Measurements from ENCODE around the gene PRSS22.

Gene PRSS22

DNA sequence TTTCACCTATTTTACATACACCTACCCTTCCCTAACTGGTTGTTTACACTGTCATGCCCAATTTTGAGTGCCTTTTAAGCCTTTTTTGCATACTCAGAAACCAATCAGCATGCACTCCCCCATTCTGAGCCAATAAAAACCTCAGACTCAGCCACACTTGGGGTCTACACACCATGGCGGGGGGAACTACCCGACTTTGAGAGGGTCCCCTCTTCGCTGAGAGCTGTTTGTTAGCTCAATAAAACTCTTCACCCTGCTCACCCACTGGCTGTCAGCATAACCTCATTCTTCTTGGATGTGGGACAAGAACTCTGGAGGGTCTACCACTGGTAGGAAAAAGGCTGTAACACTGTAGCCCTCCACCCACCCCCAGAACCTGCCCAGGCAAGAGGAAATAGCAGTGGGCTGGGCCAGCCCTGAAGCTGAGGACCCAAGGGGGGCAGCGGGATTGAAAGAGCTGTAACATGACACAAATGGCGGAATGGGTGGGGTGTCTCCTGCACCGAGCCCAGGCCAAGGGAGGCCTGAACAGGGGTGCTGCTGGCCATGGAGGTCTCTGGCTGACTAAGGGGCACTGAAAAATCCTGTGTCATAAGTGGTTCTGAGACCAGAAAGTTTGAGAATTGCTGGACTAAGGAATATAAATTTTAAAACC is 22.0 kb upstream of the PRSS22 start:
- no peak for DNase-seq

DNA sequence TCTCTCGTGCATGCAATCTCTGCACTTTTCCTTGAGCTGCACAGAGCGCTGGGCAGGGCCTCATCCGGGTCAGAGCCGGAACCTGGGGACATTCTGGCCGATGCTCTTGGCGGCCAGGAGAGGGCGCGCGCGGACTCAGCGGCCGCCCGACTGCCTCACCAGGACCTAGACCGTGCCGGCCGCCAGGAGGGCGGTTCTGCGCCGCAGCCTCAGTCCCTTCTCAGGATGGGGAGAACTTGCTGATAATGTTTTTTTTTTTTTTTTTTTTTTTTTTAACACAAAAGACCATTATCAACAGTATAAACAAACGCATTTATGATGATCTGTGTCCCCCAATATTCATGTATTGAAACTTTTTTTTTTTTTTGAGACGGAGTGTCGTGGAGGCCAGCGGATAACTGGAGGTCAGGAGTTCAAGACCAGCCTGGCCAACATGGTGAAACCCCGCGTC is 17.0 kb upstream of the PRSS22 start:
- DNase-seq: peak; percentile 29

GRCh38 chr16:2874032-2874911 is 16.3 kb upstream of the PRSS22 start:
- no peak for DNase-seq

DNA sequence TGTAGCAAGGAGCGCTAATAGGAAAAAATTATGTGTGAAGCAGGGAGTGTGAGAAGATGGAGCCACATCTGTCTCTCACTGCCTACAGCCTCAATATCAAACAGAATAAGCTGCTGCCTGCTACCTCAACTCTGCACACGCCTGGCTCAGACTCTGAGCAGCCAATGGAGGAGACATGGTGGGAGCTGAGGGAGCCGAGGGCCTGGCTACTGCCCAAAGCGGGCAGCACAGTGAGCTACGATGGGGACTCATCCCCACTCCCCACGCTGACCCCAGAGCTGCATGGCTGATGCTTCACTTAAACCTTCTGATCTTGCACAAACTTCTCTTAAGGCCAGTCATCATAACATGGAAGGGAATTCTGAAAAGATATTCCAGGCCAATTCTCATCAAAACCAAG is 14.0 kb upstream of the PRSS22 start:
- no peak for DNase-seq

DNA sequence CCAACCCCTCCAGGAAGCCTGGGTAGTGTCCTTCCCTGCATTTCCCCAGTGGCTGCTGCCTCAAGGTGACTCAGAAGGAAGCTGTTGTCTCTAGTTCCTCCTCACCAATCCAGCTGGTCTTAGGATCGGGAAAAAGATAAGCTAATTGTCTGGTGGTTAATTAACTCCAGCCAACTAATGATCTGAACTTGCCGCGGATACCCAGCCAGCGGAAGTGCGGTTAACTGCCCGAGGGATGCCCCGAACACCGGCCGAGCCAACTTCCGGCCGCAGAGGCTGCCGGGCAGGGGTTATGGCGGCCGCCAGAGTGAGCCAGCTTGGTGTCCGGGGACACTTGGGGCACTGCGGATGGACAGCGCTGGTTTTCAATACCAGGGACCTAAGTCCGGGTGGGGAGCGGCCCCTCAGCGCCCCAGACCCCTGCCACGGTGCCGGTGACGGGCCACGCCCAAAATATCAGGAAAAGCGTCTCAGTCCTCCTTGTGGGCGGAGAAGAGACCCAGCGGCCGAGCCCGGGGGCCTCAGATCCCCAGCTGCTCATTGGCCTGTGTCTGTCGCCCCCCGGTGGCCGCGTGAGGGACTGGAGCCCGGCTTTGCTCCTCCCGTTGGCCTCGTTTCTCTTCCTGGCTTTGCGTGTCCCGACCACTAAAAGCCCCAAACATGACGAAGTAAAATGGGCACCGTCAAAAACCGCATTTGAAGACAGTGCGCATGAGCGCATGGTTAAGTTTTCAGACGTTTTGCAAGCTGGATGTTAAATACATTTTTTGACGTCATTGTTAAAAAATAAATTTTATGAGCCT is 10.2 kb upstream of the PRSS22 start:
- DNase-seq: peak; percentile 92

- DNase-seq: no peak
Measured at GRCh38 chr16:2867661-2867986, 9.7 kb upstream of the PRSS22 start.

- DNase-seq: no peak
Measured at GRCh38 chr16:2866431-2866830, 8.5 kb upstream of the PRSS22 start.

- DNase-seq: no peak
Measured at GRCh38 chr16:2865651-2866050, 7.7 kb upstream of the PRSS22 start.

DNA sequence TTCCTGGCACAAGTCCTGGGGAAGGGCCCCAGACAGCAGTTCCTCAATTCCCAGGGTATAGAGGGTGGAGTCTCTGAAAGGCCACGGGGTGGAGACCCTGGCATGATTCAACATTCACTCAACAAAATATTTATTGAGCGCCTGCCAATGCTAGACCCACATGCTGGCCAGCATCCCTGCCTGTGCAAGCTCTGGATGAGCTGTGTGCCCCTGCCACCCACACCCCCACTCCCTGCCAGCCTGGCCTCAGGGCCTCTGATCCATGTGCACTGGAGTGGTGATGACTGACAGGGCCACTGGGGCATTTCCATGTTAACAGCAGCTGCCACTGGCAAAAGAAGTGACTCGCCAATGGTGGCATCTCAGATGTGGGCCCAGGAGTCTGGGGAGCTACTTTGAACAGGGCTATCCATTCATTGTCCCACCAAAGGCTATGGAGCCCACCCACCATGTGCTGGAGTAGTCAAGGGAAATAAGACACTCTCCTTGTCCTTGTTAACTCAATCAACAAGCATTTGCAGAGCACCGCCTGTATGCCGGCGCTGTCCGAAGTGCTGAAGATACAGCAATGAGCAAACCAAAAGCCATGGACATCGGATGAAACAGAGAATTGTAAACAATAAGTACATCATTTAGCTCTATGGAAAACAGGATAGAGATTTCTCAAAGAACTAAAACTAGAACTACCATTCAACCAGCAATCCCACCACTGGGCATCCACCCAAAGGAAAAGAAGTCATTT is 3.0 kb upstream of the PRSS22 start:
- no peak for DNase-seq

GRCh38 chr16:2859686-2860265 is 1.8 kb upstream of the PRSS22 start:
- DNase-seq: no peak

DNA sequence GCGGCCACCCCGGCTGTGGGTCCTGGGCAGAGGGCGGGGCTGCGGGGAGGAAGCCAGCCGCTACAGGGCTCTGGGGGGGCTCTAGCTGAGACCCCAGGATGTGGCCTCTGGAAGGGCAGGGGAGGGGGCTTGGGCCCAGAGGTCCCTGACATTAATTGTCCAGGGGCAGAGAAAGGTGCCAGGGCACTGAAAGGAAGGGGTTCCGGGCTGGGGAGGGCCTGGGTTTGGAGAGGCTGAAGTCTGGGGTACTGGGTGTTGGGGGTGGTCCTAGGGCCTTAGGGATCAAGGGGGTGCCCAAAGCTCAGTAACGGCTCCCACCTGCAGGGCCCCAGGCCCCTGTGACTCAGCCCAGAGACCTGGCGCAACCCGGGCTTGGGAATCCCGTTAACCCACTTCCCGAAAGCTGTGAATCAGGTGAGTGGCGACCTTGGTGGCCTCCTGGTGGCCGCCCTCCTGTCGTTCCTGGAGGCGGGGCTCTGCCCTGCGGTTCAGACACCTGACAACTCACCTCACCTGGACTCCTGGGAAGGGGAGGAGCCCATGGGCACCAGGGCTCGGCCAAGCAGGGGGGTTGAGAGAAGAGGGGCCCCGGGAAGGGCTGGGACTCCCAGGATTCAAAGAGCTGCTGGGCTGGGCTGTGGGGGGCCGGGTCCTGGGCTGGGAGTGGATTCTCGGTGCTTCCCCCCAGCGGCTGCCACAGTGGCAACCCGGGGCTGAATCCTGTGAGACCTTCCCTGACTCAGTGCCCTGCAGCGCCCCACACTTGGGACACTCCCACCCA is 465 bp upstream of the PRSS22 start:
- no peak for DNase-seq

- no peak for DNase-seq
Measured at GRCh38 chr16:2856686-2857450, 1.1 kb downstream of the PRSS22 start.

DNA sequence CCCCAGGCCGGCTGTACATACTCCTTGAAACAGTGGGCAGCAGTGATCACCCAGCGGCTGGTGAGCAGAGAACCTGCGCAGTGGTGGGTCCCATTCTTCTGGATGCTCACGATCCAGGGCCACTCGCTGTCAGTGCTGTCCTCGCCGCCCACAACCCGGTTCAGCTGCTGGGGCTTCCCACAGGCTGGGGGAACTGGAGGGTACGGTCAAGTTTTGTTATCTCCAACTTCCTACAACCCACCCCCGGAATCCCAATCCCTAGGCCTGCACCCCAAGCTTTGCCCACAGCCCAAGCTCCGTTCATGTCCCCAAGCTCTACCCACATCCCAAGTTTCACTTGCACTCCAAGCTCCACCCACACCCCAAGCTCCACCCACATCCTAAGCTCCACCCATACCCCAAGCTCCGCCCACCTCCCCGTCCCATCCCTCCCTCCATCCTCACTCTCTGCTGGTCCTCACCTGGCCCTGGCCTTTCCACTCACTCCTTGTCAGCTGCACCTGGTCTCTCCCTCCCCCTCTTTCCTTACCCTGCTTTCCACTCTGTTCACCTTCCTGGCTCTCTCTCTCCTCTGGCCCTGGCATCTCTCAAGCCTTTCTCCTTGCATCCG is 1.8 kb downstream of the PRSS22 start:
- DNase-seq: no peak

DNA sequence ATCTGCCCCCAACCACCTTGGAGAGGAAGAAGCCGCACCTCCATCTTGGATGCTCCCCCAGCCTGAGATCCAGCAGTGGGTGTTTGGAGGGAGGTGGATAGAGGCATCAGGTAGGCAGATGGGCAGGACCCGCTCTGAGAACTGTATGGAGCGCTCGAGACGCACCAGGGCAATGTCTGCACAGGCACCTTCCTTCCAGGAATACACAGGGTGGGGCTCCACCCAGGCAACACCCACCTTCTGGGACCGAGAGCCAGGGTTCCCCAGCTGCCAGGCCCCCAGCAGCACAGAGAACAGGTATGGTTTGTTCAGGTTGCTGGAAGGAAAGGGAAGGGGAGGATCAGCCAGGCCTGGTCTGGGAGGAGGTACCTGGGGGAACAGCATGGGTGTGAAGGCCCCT is 2.4 kb downstream of the PRSS22 start:
- no peak for DNase-seq

GRCh38 chr16:2854700-2855309 is 3.2 kb downstream of the PRSS22 start:
- no peak for DNase-seq

- DNase-seq: no peak
Measured at GRCh38 chr16:2853531-2854073, 4.4 kb downstream of the PRSS22 start.

- no peak for DNase-seq
Measured at GRCh38 chr16:2852731-2853507, 5.1 kb downstream of the PRSS22 start.

DNA sequence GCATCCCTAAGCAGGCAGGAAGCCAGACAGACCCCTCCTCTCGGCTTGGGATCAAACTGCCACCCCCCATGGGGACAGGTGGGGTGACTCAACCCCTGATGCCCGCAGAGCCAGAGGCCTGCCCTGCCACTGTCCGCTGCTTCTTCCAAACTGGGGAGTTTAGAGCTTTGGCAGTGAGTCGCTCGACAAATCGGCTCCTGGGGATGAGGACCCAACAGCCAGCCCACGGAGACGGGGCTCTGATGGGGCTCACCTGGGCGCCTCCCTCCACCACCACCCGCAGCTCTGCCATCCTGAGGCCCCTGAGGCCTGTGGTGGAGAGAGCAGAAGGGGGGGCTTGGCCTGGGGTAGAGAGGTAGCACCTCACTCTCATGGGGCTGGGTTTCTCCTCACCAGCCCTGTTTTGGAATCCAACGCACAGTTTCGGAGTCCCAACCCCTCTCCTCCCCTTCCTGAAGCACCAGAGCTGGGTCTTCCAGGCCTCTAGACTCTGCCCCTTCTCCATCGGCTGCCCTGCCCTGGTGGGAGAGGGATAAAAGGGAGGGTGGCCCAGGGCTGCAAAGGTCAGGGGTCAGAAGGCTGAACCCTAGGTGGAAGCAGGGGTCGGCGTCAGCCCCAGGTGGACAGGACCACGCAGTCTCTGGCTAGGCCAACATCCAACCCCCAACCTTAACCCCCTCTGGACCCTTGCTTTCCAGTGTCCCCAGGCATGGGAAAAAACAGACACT is 5.8 kb downstream of the PRSS22 start:
- no peak for DNase-seq

Data from GF-D8 (cell line).